ENCODE data around the gene ZBTB5. TPM values are rescaled to one million over a fixed set of nuclear protein-coding genes. Genes with fewer than 3 reads are reported as not detected.

ZBTB5 gene
- total RNA-seq, 1 experiment from 2014 or later = 16.7 TPM

DNA sequence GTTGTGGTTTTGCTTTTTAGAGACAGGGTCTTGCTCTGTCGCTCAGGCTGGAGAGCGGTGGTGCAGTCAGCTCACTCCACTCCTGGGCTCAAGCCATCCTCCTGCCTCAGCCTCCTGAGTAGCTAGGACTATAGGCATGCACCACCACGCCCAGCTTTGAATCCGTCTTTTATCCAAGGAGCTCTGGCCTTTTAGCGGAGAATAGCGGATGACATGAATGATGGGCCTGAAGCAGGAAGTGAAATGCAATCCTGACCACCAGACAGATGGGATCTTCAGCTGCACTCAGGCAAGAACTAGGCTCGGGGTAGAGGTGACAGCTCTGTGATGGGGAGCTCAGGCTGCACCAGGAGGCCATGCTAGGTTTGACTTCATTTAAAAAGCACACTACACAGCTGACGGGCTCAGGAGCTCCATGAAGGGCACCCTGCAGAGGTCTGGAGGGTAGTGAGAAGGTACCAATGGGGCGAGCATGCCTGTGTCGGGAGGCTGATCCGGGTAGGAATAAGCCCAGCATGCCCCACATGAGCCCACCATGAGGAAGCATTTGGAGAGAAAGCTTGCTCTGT is 42.4 kb upstream of the ZBTB5 start (continued):
- TF ChIP-seq PREB (CRISPR knock-in tag; IDR thresholded peaks at IDR 0.05; ENCODE audit: borderline replicate concordance) = no peak
- no peak for TF ChIP-seq ESRRA (CRISPR knock-in tag; IDR thresholded peaks at IDR 0.05; ENCODE audit: borderline replicate concordance)

GRCh38 chr9:37504605-37505004 is 39.4 kb upstream of the ZBTB5 start:
- no peak for ATAC-seq
- no peaks in the 10 kb centered on the region for H3K4me1 Mint-ChIP-seq
- H3K27ac Mint-ChIP-seq = no peak overlapping the region; the same call in 1 of the 2 replicates
- peaks cover 62% of the 10 kb centered on the region for H3K36me3 Mint-ChIP-seq
- DNase-seq (ENCODE audit: low spot score) = no peak
- ChIA-PET CTCF (no interaction called here), POLR2A (no interaction called here)
- H3K4me3 Mint-ChIP-seq = no peak overlapping the region
- no peaks in the 10 kb centered on the region for H3K9me3 Mint-ChIP-seq
- TF ChIP-seq OVOL2 (CRISPR knock-in tag; IDR thresholded peaks at IDR 0.05; ENCODE audit: borderline replicate concordance) (no peak), CDX4 (CRISPR knock-in tag; IDR thresholded peaks at IDR 0.05; ENCODE audit: borderline replicate concordance) (no peak), NR2C2 (CRISPR knock-in tag; IDR thresholded peaks at IDR 0.05) (no peak), ZNF317 (CRISPR knock-in tag; IDR thresholded peaks at IDR 0.05; ENCODE audit: borderline replicate concordance, low read depth) (no peak), RELA (CRISPR knock-in tag; IDR thresholded peaks at IDR 0.05; ENCODE audit: borderline replicate concordance) (no peak), CBFB (CRISPR knock-in tag; IDR thresholded peaks at IDR 0.05; ENCODE audit: low read depth) (no peak)
- TF ChIP-seq, protein P1, sequence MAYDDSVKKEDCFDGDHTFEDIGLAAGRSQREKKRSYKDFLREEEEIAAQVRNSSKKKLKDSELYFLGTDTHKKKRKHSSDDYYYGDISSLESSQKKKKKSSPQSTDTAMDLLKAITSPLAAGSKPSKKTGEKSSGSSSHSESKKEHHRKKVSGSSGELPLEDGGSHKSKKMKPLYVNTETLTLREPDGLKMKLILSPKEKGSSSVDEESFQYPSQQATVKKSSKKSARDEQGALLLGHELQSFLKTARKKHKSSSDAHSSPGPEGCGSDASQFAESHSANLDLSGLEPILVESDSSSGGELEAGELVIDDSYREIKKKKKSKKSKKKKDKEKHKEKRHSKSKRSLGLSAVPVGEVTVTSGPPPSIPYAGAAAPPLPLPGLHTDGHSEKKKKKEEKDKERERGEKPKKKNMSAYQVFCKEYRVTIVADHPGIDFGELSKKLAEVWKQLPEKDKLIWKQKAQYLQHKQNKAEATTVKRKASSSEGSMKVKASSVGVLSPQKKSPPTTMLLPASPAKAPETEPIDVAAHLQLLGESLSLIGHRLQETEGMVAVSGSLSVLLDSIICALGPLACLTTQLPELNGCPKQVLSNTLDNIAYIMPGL (CRISPR knock-in tag; IDR thresholded peaks at IDR 0.05) = no peak
- H3K27me3 Mint-ChIP-seq (ENCODE audit: low read depth) = no peaks in the 10 kb centered on the region

DNA sequence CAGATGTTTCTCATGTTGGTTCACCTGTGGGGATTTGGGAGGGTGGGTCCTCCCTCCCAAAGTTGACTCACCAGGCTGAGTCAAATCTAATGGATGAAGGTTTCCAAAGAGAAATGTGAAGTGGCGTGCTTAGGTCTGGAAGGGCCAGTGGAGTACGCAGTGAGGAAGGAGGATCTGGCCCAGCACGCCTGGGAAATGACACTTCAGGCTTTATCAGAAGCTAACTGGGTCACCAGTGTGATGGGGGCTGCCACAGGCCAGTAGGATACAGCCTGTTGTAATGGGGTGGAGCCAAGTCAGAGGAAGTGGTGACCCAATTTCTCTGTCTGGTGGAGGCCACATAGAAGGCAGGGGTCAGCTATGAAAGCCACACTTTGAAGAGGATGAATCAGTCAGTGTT is 38.5 kb upstream of the ZBTB5 start:
- H3K4me1 Mint-ChIP-seq = no peaks in the 10 kb centered on the region
- DNase-seq (ENCODE audit: low spot score) (no peak), ATAC-seq (no peak)
- H3K4me3 Mint-ChIP-seq = no peak overlapping the region
- H3K36me3 Mint-ChIP-seq = peaks cover 70% of the 10 kb centered on the region
- peak overlapping the region; percentile 55; the same call in 1 of the 2 replicates for H3K27ac Mint-ChIP-seq
- no peaks in the 10 kb centered on the region for H3K9me3 Mint-ChIP-seq
- H3K27me3 Mint-ChIP-seq (ENCODE audit: low read depth) = no peaks in the 10 kb centered on the region
- CTCF ChIA-PET = no interaction called here
- POLR2A ChIA-PET = no interaction called here
- TF ChIP-seq ZBTB21 (CRISPR knock-in tag; IDR thresholded peaks at IDR 0.05; ENCODE audit: borderline replicate concordance) (no peak), RORB (CRISPR knock-in tag; IDR thresholded peaks at IDR 0.05) (no peak), MXD4 (CRISPR knock-in tag; IDR thresholded peaks at IDR 0.05; ENCODE audit: borderline replicate concordance) (no peak), ESRRA (CRISPR knock-in tag; IDR thresholded peaks at IDR 0.05; ENCODE audit: borderline replicate concordance) (no peak), CDX4 (CRISPR knock-in tag; IDR thresholded peaks at IDR 0.05; ENCODE audit: borderline replicate concordance) (no peak), EMX1 (CRISPR knock-in tag; IDR thresholded peaks at IDR 0.05) (no peak), ELF4 (CRISPR knock-in tag; IDR thresholded peaks at IDR 0.05; ENCODE audit: low read depth) (no peak), NR2C2 (CRISPR knock-in tag; IDR thresholded peaks at IDR 0.05) (no peak), SOX15 (CRISPR knock-in tag; IDR thresholded peaks at IDR 0.05) (no peak), NR3C1 (CRISPR knock-in tag; conservative IDR thresholded peaks at IDR 0.05; ENCODE audit: low read depth) (no peak), ZBTB43 (CRISPR knock-in tag; IDR thresholded peaks at IDR 0.05) (no peak), ATF2 (CRISPR knock-in tag; IDR thresholded peaks at IDR 0.05; ENCODE audit: borderline replicate concordance, low read depth) (no peak)
- TF ChIP-seq, protein P2, sequence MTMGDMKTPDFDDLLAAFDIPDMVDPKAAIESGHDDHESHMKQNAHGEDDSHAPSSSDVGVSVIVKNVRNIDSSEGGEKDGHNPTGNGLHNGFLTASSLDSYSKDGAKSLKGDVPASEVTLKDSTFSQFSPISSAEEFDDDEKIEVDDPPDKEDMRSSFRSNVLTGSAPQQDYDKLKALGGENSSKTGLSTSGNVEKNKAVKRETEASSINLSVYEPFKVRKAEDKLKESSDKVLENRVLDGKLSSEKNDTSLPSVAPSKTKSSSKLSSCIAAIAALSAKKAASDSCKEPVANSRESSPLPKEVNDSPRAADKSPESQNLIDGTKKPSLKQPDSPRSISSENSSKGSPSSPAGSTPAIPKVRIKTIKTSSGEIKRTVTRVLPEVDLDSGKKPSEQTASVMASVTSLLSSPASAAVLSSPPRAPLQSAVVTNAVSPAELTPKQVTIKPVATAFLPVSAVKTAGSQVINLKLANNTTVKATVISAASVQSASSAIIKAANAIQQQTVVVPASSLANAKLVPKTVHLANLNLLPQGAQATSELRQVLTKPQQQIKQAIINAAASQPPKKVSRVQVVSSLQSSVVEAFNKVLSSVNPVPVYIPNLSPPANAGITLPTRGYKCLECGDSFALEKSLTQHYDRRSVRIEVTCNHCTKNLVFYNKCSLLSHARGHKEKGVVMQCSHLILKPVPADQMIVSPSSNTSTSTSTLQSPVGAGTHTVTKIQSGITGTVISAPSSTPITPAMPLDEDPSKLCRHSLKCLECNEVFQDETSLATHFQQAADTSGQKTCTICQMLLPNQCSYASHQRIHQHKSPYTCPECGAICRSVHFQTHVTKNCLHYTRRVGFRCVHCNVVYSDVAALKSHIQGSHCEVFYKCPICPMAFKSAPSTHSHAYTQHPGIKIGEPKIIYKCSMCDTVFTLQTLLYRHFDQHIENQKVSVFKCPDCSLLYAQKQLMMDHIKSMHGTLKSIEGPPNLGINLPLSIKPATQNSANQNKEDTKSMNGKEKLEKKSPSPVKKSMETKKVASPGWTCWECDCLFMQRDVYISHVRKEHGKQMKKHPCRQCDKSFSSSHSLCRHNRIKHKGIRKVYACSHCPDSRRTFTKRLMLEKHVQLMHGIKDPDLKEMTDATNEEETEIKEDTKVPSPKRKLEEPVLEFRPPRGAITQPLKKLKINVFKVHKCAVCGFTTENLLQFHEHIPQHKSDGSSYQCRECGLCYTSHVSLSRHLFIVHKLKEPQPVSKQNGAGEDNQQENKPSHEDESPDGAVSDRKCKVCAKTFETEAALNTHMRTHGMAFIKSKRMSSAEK (CRISPR knock-in tag; IDR thresholded peaks at IDR 0.05; ENCODE audit: borderline replicate concordance) = no peak
- TF ChIP-seq, protein P3, sequence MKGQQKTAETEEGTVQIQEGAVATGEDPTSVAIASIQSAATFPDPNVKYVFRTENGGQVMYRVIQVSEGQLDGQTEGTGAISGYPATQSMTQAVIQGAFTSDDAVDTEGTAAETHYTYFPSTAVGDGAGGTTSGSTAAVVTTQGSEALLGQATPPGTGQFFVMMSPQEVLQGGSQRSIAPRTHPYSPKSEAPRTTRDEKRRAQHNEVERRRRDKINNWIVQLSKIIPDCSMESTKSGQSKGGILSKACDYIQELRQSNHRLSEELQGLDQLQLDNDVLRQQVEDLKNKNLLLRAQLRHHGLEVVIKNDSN (CRISPR knock-in tag; IDR thresholded peaks at IDR 0.05) = no peak
